ENCODE results near the gene SERPINI1. TPM values are rescaled to one million over a fixed set of nuclear protein-coding genes. Genes with fewer than 3 reads are reported as not detected.
"Not testable (repeated sequence)": the region's sequence is repeated elsewhere in the genome, so short reads cannot be mapped to it uniquely, and the experiment has no call there.

The SERPINI1 gene
- total RNA-seq, 1 donor from 2014 or later: 0.70 TPM

GRCh38 chr3:167820102-167820865 is 84.8 kb downstream of the SERPINI1 start:
- H3K27ac Mint-ChIP-seq: no peak overlapping the region
- intact Hi-C loops (cut with micrococcal nuclease): no loop called here
- H3K4me1 Mint-ChIP-seq (ENCODE audit: low read depth): no peaks in the 10 kb centered on the region
- H3K9me3 Mint-ChIP-seq: no peaks in the 10 kb centered on the region
- DNase-seq (ENCODE audit: low spot score): no peak
- H3K4me3 Mint-ChIP-seq: no peak overlapping the region
- H3K27me3 Mint-ChIP-seq (ENCODE audit: insufficient read depth): peaks cover 2% of the 10 kb centered on the region
- no peaks in the 10 kb centered on the region for H3K36me3 Mint-ChIP-seq (ENCODE audit: low read depth)

GRCh38 chr3:167821248-167821805 is 85.8 kb downstream of the SERPINI1 start:
- Mint-ChIP-seq H3K4me3 (no peak overlapping the region), H3K9me3 (no peaks in the 10 kb centered on the region), H3K27ac (no peak overlapping the region), H3K27me3 (ENCODE audit: insufficient read depth) (peaks cover 2% of the 10 kb centered on the region), H3K36me3 (ENCODE audit: low read depth) (no peaks in the 10 kb centered on the region), H3K4me1 (ENCODE audit: low read depth) (no peaks in the 10 kb centered on the region)
- no peak for DNase-seq (ENCODE audit: low spot score)
- intact Hi-C loops (cut with micrococcal nuclease): no loop called here

DNA sequence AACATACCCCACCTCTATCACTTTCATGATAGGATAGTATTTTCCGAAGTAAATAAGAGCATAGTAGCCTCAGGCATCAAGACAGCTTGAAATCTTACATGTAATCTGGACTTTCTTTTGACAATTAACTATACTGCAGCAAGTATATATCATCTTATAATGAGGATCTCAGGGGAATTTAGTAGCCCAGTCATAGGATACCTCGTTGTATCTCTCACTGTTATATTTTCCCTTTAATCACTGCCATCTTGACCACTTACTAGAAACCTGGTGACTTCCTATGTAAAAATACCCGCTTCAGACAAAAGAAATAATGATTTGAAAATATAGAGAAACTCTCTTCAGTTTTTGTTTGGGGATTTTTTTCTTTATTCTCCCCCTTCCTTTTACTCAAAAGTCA is 88.2 kb downstream of the SERPINI1 start:
- DNase-seq (ENCODE audit: low spot score): no peak
- H3K36me3 Mint-ChIP-seq (ENCODE audit: low read depth): no peaks in the 10 kb centered on the region
- intact Hi-C loops (cut with micrococcal nuclease): no loop called here
- no peaks in the 10 kb centered on the region for H3K4me1 Mint-ChIP-seq (ENCODE audit: low read depth)
- H3K27ac Mint-ChIP-seq: no peak overlapping the region
- no peak overlapping the region for H3K4me3 Mint-ChIP-seq
- H3K27me3 Mint-ChIP-seq (ENCODE audit: insufficient read depth): peaks cover 2% of the 10 kb centered on the region
- H3K9me3 Mint-ChIP-seq: no peaks in the 10 kb centered on the region

GRCh38 chr3:167827588-167827987 is 92.1 kb downstream of the SERPINI1 start:
- H3K4me1 Mint-ChIP-seq (ENCODE audit: low read depth); H3K27me3 Mint-ChIP-seq (ENCODE audit: insufficient read depth); H3K36me3 Mint-ChIP-seq (ENCODE audit: low read depth); DNase-seq (ENCODE audit: low spot score); intact Hi-C loops (cut with micrococcal nuclease); H3K27ac Mint-ChIP-seq; H3K4me3 Mint-ChIP-seq; H3K9me3 Mint-ChIP-seq: not testable (repeated sequence)

DNA sequence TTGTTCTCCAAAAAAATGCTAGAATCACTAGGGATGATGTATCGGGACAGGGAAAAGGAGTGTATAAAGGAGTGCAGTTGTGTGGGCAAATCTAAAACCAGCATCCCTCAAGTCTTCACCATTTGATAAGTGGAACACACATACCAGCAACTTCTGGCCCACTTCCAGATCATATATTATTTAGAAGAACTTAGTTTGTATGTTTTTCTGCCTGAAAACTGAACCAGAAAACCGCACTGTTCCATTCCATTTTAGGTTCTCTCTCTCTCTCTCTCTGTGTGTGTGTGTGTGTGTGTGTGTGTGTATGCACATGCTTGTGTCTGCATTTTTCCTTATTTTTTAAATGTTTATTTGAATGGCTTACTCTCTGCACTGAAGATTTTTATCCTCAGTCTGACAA is 93.5 kb downstream of the SERPINI1 start:
- H3K27me3 Mint-ChIP-seq (ENCODE audit: insufficient read depth): peaks cover 12% of the 10 kb centered on the region
- H3K27ac Mint-ChIP-seq: no peak overlapping the region
- H3K4me3 Mint-ChIP-seq: no peak overlapping the region
- H3K4me1 Mint-ChIP-seq (ENCODE audit: low read depth): no peaks in the 10 kb centered on the region
- intact Hi-C loops (cut with micrococcal nuclease): no loop called here
- no peaks in the 10 kb centered on the region for H3K9me3 Mint-ChIP-seq
- no peak for DNase-seq (ENCODE audit: low spot score)
- no peaks in the 10 kb centered on the region for H3K36me3 Mint-ChIP-seq (ENCODE audit: low read depth)

GRCh38 chr3:167830007-167830406 is 94.5 kb downstream of the SERPINI1 start:
- intact Hi-C loops (cut with micrococcal nuclease): no loop called here
- no peak for DNase-seq (ENCODE audit: low spot score)
- Mint-ChIP-seq H3K9me3 (no peaks in the 10 kb centered on the region), H3K27ac (no peak overlapping the region), H3K27me3 (ENCODE audit: insufficient read depth) (peaks cover 10% of the 10 kb centered on the region), H3K4me1 (ENCODE audit: low read depth) (no peaks in the 10 kb centered on the region), H3K4me3 (no peak overlapping the region), H3K36me3 (ENCODE audit: low read depth) (no peaks in the 10 kb centered on the region)

DNA sequence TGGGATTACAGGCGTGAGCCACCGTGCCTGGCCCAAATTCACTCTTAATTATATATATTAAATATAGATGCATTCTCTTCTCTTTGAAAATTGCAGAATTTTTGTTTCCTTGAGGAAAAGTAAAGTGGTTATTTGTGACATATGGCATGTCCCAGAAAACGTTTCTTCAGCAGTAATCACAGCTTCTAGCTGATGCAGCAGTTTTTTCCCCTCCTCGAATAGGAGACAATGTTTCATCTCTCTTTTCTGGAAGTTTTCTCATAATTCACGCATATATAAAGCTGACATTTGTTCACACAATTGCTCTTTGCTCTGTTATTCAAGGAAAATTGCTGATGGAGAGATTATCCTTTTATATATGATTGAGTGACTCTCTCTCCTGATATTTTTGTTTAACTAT is 99.8 kb downstream of the SERPINI1 start:
- intact Hi-C loops (cut with micrococcal nuclease): no loop called here

GRCh38 chr3:167835953-167836352 is 100.4 kb downstream of the SERPINI1 start:
- intact Hi-C loops (cut with micrococcal nuclease): no loop called here
- DNase-seq (ENCODE audit: low spot score): no peak
- H3K27me3 Mint-ChIP-seq (ENCODE audit: insufficient read depth): peaks cover 3% of the 10 kb centered on the region
- no peak overlapping the region for H3K27ac Mint-ChIP-seq
- H3K4me3 Mint-ChIP-seq: no peak overlapping the region
- no peaks in the 10 kb centered on the region for H3K36me3 Mint-ChIP-seq (ENCODE audit: low read depth)
- H3K4me1 Mint-ChIP-seq (ENCODE audit: low read depth): no peaks in the 10 kb centered on the region
- H3K9me3 Mint-ChIP-seq: no peaks in the 10 kb centered on the region

More for the DNA sequence above, 99.8 kb downstream of the SERPINI1 start:
- no peak overlapping the region for H3K27ac Mint-ChIP-seq
- H3K36me3 Mint-ChIP-seq (ENCODE audit: low read depth): no peaks in the 10 kb centered on the region
- DNase-seq (ENCODE audit: low spot score): no peak
- H3K4me3 Mint-ChIP-seq: no peak overlapping the region
- H3K4me1 Mint-ChIP-seq (ENCODE audit: low read depth): no peaks in the 10 kb centered on the region
- no peaks in the 10 kb centered on the region for H3K9me3 Mint-ChIP-seq
- peaks cover 7% of the 10 kb centered on the region for H3K27me3 Mint-ChIP-seq (ENCODE audit: insufficient read depth)

DNA sequence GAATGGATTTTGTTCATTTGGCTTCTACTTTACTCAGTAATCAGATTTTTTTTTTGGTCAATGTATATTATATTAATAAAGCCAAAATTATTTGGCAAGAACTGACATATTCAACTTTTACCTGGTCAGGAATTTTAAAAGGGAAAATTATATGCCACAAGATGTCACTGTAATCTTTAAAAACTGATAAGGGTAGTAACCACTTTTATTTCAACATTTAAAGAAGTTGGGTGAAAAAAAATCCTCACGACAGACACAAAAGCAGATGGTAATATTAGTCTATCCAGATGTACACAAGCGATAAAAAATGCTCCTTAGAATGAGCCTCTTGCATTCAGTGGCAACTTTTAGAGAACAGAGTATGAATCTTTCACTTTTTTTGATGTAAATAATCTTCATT is 101.9 kb downstream of the SERPINI1 start:
- intact Hi-C loops (cut with micrococcal nuclease): no loop called here
- no peak for DNase-seq (ENCODE audit: low spot score)
- no peaks in the 10 kb centered on the region for H3K9me3 Mint-ChIP-seq
- no peaks in the 10 kb centered on the region for H3K4me1 Mint-ChIP-seq (ENCODE audit: low read depth)
- no peaks in the 10 kb centered on the region for H3K36me3 Mint-ChIP-seq (ENCODE audit: low read depth)
- peaks cover 3% of the 10 kb centered on the region for H3K27me3 Mint-ChIP-seq (ENCODE audit: insufficient read depth)
- no peak overlapping the region for H3K4me3 Mint-ChIP-seq
- no peak overlapping the region for H3K27ac Mint-ChIP-seq

- H3K27ac Mint-ChIP-seq: no peak overlapping the region
- DNase-seq (ENCODE audit: low spot score): no peak
- H3K4me3 Mint-ChIP-seq: no peak overlapping the region
- H3K36me3 Mint-ChIP-seq (ENCODE audit: low read depth): no peaks in the 10 kb centered on the region
- intact Hi-C loops (cut with micrococcal nuclease): no loop called here
- no peaks in the 10 kb centered on the region for H3K9me3 Mint-ChIP-seq
- H3K27me3 Mint-ChIP-seq (ENCODE audit: insufficient read depth): no peaks in the 10 kb centered on the region
- H3K4me1 Mint-ChIP-seq (ENCODE audit: low read depth): no peaks in the 10 kb centered on the region
Measured at GRCh38 chr3:167839460-167840134, 104.1 kb downstream of the SERPINI1 start.

GRCh38 chr3:167840247-167840646 is 104.7 kb downstream of the SERPINI1 start:
- H3K9me3 Mint-ChIP-seq: no peaks in the 10 kb centered on the region
- no peak overlapping the region for H3K27ac Mint-ChIP-seq
- H3K36me3 Mint-ChIP-seq (ENCODE audit: low read depth): no peaks in the 10 kb centered on the region
- intact Hi-C loops (cut with micrococcal nuclease): no loop called here
- H3K4me3 Mint-ChIP-seq: no peak overlapping the region
- no peak for DNase-seq (ENCODE audit: low spot score)
- H3K27me3 Mint-ChIP-seq (ENCODE audit: insufficient read depth): no peaks in the 10 kb centered on the region
- no peaks in the 10 kb centered on the region for H3K4me1 Mint-ChIP-seq (ENCODE audit: low read depth)

- Mint-ChIP-seq H3K27ac (no peak overlapping the region), H3K4me3 (no peak overlapping the region), H3K9me3 (no peaks in the 10 kb centered on the region), H3K27me3 (ENCODE audit: insufficient read depth) (no peaks in the 10 kb centered on the region), H3K36me3 (ENCODE audit: low read depth) (no peaks in the 10 kb centered on the region), H3K4me1 (ENCODE audit: low read depth) (no peaks in the 10 kb centered on the region)
- no peak for DNase-seq (ENCODE audit: low spot score)
- intact Hi-C loops (cut with micrococcal nuclease): no loop called here
Measured at GRCh38 chr3:167843481-167843880, 108.0 kb downstream of the SERPINI1 start.

DNA sequence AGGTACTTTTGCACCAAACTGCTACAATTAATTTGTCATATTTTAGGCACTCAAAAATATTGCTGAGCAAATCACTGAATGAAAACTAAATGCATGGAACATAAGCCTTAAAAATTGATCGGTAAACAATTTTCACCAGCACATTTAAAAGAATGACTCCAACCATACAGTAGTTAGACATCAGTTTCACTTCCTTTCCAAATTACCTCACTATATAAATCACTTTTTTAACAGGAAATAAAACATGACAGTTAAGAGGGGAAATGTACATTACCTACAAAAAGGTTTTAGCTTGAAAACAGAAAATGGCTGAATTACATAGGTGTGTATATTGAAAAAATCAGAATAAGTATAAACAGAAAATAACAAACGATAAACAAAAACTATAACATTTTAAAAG is 108.4 kb downstream of the SERPINI1 start:
- intact Hi-C loops (cut with micrococcal nuclease): no loop called here
- Mint-ChIP-seq H3K36me3 (ENCODE audit: low read depth) (no peaks in the 10 kb centered on the region), H3K4me3 (no peak overlapping the region), H3K9me3 (no peaks in the 10 kb centered on the region), H3K27me3 (ENCODE audit: insufficient read depth) (no peaks in the 10 kb centered on the region), H3K27ac (no peak overlapping the region), H3K4me1 (ENCODE audit: low read depth) (no peaks in the 10 kb centered on the region)
- DNase-seq (ENCODE audit: low spot score): no peak

Measured in activated T-helper 1 cell treated with anti-CD3 and anti-CD28 coated beads, Interleukin-12 subunit alpha, Interleukin-12 subunit beta, Interleukin-2, Interleukin-4 antibody, amounts not matched to agents 30 ng/mL and 10 ng/mL and 1 ng/mL, durations not matched to agents 14 hours and 24 hours and 36 hours (primary cell).